Kidney (tissue), 14 donors: ENCODE measurements around the gene ZPBP2. TPM values are rescaled to one million over a fixed set of nuclear protein-coding genes. Genes with fewer than 3 reads are reported as not detected.

Source experiments
- DNase-seq, 5 donors: peaks; one replicate each; pipeline ENCODE4 v3.0.0-alpha.2; 2013 to 2020
- FAIRE-seq: peaks from 2 replicates; lab custom pipeline; 2012; peaks lifted over from hg19 to GRCh38; lab: Jason Lieb, UNC
- H3K27ac ChIP-seq, 2 donors: one replicate each; pipeline ENCODE4 v1.7.0; 2013; ENCODE audit warnings: low read depth in 2 of 2, low read length in 2 of 2, inconsistent platforms in 1 of 2
- H3K27me3 ChIP-seq: one replicate; pipeline ENCODE4 v1.7.1; 2013; ENCODE audit warnings: low read length, inconsistent platforms; ENCODE audit not compliant: control insufficient read depth, insufficient read depth
- H3K36me3 ChIP-seq, 3 donors: one replicate each; pipeline versions ENCODE4 v1.7.0 to v1.7.1; 2013; ENCODE audit warnings: low read length in 3 of 3, control low read depth in 1 of 3, inconsistent platforms in 1 of 3; ENCODE audit not compliant: insufficient read depth in 3 of 3, control insufficient read depth in 2 of 3
- H3K4me1 ChIP-seq, 3 donors: one replicate each; pipeline versions ENCODE4 v1.7.0 to v1.7.1; 2013; ENCODE audit warnings: low read length in 3 of 3, inconsistent platforms in 1 of 3, low read depth in 1 of 3; ENCODE audit not compliant: control insufficient read depth in 2 of 3, insufficient read depth in 2 of 3
- H3K4me3 ChIP-seq, 3 donors: one replicate each; pipeline versions ENCODE4 v1.7.0 to v1.8.1; 2013; ENCODE audit warnings: low read length in 3 of 3, control low read depth in 1 of 3, inconsistent platforms in 1 of 3
- H3K9ac ChIP-seq, 3 donors: one replicate each; pipeline versions ENCODE4 v1.7.0 to v1.7.1; 2013; ENCODE audit warnings: low read length in 3 of 3, control low read depth in 1 of 3, inconsistent platforms in 1 of 3
- H3K9me3 ChIP-seq, 3 donors: one replicate each; pipeline versions ENCODE4 v1.7.0 to v1.7.1; 2013; ENCODE audit warnings: low read length in 3 of 3, control low read depth in 1 of 3, inconsistent platforms in 1 of 3; ENCODE audit not compliant: control insufficient read depth in 2 of 3, insufficient read depth in 1 of 3
- intact Hi-C: fragments of 100-400 bp; cut with DNase I; formaldehyde crosslinking; loops from one replicate; pipeline ENCODE4 v1.11.1; 2022
- polyA plus RNA-seq: library from polyadenylated mRNA; stranded (reverse); fragments of 350-450 nt; fragmentation: Illumina TruSeq; extraction: RNeasy Lipid Tissue Mini Kit (QIAGEN cat#74804); gene quantifications from one replicate; pipeline ENCODE4 v1.2.3, GENCODE V29; 2014; ENCODE audit warnings: low read depth, low replicate concordance; ENCODE audit not compliant: insufficient read depth
- total RNA-seq: library from RNA; stranded (reverse); fragmentation: NEBNext Ultra II Directional; extraction: Animal tissue kit (Norgen Biotek cat#: 25700); gene quantifications from one replicate; pipeline ENCODE4 v1.2.1, GENCODE V29; 2021
- TF ChIP-seq, protein P1 (sequence below): IDR thresholded peaks from 3 replicates; pipeline ENCODE4 v1.5.1; 2012; ENCODE audit warnings: mild to moderate bottlenecking, moderate library complexity, borderline replicate concordance; ENCODE audit not compliant: insufficient read depth; ENCODE audit errors: extremely low read depth
- donor health status: control.
- donor health status: control.
- donor health status: control.
- donor health status: control.
- donor health status: control.
- donor health status: DM: yes; HTN: yes; CAD: no.
- donor health status: Normal renal cell carcinoma (clear cell type).

ZPBP2 gene
- total and polyA plus RNA-seq, 2 donors from 2014 or later: not detected

- H3K4me1 ChIP-seq: no peaks in the 10 kb centered on the region
- TF ChIP-seq, protein P1, sequence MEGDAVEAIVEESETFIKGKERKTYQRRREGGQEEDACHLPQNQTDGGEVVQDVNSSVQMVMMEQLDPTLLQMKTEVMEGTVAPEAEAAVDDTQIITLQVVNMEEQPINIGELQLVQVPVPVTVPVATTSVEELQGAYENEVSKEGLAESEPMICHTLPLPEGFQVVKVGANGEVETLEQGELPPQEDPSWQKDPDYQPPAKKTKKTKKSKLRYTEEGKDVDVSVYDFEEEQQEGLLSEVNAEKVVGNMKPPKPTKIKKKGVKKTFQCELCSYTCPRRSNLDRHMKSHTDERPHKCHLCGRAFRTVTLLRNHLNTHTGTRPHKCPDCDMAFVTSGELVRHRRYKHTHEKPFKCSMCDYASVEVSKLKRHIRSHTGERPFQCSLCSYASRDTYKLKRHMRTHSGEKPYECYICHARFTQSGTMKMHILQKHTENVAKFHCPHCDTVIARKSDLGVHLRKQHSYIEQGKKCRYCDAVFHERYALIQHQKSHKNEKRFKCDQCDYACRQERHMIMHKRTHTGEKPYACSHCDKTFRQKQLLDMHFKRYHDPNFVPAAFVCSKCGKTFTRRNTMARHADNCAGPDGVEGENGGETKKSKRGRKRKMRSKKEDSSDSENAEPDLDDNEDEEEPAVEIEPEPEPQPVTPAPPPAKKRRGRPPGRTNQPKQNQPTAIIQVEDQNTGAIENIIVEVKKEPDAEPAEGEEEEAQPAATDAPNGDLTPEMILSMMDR: no peak
- intact Hi-C loops: no loop called here
- H3K9me3 ChIP-seq: peaks cover 0 to 9% (median 0%) of the 10 kb centered on the region in 3 donors
- no peak overlapping the region for H3K27ac ChIP-seq
- DNase-seq: no peak
- no peaks in the 10 kb centered on the region for H3K36me3 ChIP-seq
- H3K27me3 ChIP-seq: no peaks in the 10 kb centered on the region
- FAIRE-seq: no peak
- H3K4me3 ChIP-seq: no peak overlapping the region
- H3K9ac ChIP-seq: no peak overlapping the region
Measured at GRCh38 chr17:39838784-39839183, 29.2 kb upstream of the ZPBP2 start.

- Histone ChIP-seq H3K4me3 (no peak overlapping the region), H3K36me3 (no peaks in the 10 kb centered on the region), H3K9ac (no peak overlapping the region), H3K4me1 (no peaks in the 10 kb centered on the region), H3K27ac (no peak overlapping the region), H3K27me3 (no peaks in the 10 kb centered on the region), H3K9me3 (peaks cover 0 to 3% (median 0%) of the 10 kb centered on the region in 3 donors)
- DNase-seq (no peak), FAIRE-seq (no peak)
- intact Hi-C loops: no loop called here
- TF ChIP-seq, protein P1: no peak
Measured at GRCh38 chr17:39841134-39841683, 26.8 kb upstream of the ZPBP2 start.

GRCh38 chr17:39845052-39845846 lies 22.8 kb upstream of the ZPBP2 start:
- no peak overlapping the region for H3K27ac ChIP-seq
- TF ChIP-seq, protein P1: no peak
- no peaks in the 10 kb centered on the region for H3K27me3 ChIP-seq
- DNase-seq (no peak), FAIRE-seq (no peak)
- H3K9me3 ChIP-seq: no peaks in the 10 kb centered on the region
- H3K36me3 ChIP-seq: no peaks in the 10 kb centered on the region
- H3K4me1 ChIP-seq: peaks cover 0 to 2% (median 0%) of the 10 kb centered on the region in 3 donors
- intact Hi-C loops: no loop called here
- no peak overlapping the region for H3K4me3 ChIP-seq
- no peak overlapping the region for H3K9ac ChIP-seq
